ENCODE results near the gene MEGF10.

Gene MEGF10

DNA sequence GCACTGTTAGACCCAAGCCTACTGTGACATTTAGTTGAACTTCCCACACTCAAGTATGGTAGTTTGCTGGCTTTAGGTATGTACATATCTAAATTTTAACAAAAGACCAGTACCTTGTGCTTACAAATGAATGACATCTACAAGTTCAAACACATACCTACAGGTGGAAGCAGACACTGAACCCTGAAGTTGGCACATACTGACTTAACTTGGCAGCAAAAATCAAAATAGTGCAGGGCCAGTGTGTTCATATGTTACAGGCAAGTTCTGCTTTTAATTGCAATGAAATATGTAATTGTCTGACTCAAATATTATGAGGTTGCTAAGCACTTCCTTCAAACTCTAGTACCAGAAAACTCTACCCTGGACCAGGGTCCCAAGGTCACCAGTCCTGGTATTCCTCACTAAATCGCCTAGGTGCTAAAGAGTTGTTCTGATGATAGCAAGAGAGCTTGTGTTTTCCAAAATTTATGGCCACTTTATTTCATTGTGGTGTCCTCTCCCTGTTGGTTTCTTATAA is 77.4 kb downstream of the MEGF10 start:
- H4K20me1 ChIP-seq (ENCODE audit: insufficient read depth, low read length): no peaks in the 10 kb centered on the region

GRCh38 chr5:127369796-127370195 is 79.2 kb downstream of the MEGF10 start:
- H3K4me1 ChIP-seq (ENCODE audit: insufficient read depth, low read length, severe bottlenecking): no peaks in the 10 kb centered on the region
- no peaks in the 10 kb centered on the region for H3K79me2 ChIP-seq (ENCODE audit: insufficient read depth, low read length)
- H3K9me3 ChIP-seq (ENCODE audit: low read length): peaks cover 3% of the 10 kb centered on the region; the same call in 1 of the 2 replicates
- H3K4me3 ChIP-seq (ENCODE audit: low read depth, low read length, poor library complexity, severe bottlenecking): no peak overlapping the region
- no peaks in the 10 kb centered on the region for H3K27me3 ChIP-seq (ENCODE audit: insufficient read depth, low read length)
- no peak for TF ChIP-seq EZH2 (IDR thresholded peaks at IDR 0.05; ENCODE audit: borderline replicate concordance, low read length)
- TF ChIP-seq, protein P1, sequence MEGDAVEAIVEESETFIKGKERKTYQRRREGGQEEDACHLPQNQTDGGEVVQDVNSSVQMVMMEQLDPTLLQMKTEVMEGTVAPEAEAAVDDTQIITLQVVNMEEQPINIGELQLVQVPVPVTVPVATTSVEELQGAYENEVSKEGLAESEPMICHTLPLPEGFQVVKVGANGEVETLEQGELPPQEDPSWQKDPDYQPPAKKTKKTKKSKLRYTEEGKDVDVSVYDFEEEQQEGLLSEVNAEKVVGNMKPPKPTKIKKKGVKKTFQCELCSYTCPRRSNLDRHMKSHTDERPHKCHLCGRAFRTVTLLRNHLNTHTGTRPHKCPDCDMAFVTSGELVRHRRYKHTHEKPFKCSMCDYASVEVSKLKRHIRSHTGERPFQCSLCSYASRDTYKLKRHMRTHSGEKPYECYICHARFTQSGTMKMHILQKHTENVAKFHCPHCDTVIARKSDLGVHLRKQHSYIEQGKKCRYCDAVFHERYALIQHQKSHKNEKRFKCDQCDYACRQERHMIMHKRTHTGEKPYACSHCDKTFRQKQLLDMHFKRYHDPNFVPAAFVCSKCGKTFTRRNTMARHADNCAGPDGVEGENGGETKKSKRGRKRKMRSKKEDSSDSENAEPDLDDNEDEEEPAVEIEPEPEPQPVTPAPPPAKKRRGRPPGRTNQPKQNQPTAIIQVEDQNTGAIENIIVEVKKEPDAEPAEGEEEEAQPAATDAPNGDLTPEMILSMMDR (IDR thresholded peaks at IDR 0.05; ENCODE audit: low read length): no peak
- no peaks in the 10 kb centered on the region for H4K20me1 ChIP-seq (ENCODE audit: insufficient read depth, low read length)
- no peak overlapping the region for H3K9ac ChIP-seq (ENCODE audit: low read length)
- no peak overlapping the region for H3K27ac ChIP-seq (ENCODE audit: low read depth, low read length, poor library complexity, severe bottlenecking)
- no peak overlapping the region for H2AFZ ChIP-seq (ENCODE audit: low read length)
- H3K36me3 ChIP-seq (ENCODE audit: insufficient read depth, low read length): no peaks in the 10 kb centered on the region
- no peaks in the 10 kb centered on the region for H3F3A ChIP-seq (ENCODE audit: insufficient read depth, low read length)
- no peak overlapping the region for H3K4me2 ChIP-seq (ENCODE audit: low read length)
- no peaks in the 10 kb centered on the region for H3K9me2 ChIP-seq (ENCODE audit: low read depth, low read length)

More for the DNA sequence above, 77.4 kb downstream of the MEGF10 start:
- no peaks in the 10 kb centered on the region for H3K79me2 ChIP-seq (ENCODE audit: insufficient read depth, low read length)
- no peaks in the 10 kb centered on the region for H3F3A ChIP-seq (ENCODE audit: insufficient read depth, low read length)
- no peak overlapping the region for H3K9ac ChIP-seq (ENCODE audit: low read length)
- H3K4me2 ChIP-seq (ENCODE audit: low read length): no peak overlapping the region
- no peaks in the 10 kb centered on the region for H3K9me3 ChIP-seq (ENCODE audit: low read length)
- H3K4me3 ChIP-seq (ENCODE audit: low read depth, low read length, poor library complexity, severe bottlenecking): no peak overlapping the region
- H3K27me3 ChIP-seq (ENCODE audit: insufficient read depth, low read length): no peaks in the 10 kb centered on the region
- no peak overlapping the region for H3K27ac ChIP-seq (ENCODE audit: low read depth, low read length, poor library complexity, severe bottlenecking)
- H3K9me2 ChIP-seq (ENCODE audit: low read depth, low read length): no peaks in the 10 kb centered on the region
- no peaks in the 10 kb centered on the region for H3K36me3 ChIP-seq (ENCODE audit: insufficient read depth, low read length)
- H3K4me1 ChIP-seq (ENCODE audit: insufficient read depth, low read length, severe bottlenecking): no peaks in the 10 kb centered on the region
- TF ChIP-seq, protein P1 (IDR thresholded peaks at IDR 0.05; ENCODE audit: low read length): no peak
- TF ChIP-seq EZH2 (IDR thresholded peaks at IDR 0.05; ENCODE audit: borderline replicate concordance, low read length): no peak
- no peak overlapping the region for H2AFZ ChIP-seq (ENCODE audit: low read length)

DNA sequence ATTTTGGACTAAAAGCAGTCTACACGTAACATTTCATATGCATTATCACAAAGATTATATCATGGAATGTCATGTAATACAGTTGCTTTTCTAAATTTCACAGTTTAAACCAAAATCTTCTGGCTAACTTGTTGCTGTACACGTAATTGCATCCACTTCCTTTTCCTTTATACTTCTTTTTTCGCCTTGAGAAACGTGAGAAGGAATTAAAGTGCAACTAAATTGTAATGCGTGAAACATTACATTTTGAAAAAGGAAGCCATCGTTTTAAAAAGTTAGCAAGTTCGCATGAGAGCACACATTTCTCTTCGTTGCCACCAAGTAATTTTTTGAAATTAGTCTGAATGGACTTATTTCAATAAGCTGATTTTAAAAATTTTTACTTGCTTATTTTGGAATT is 80.0 kb downstream of the MEGF10 start:
- Histone ChIP-seq H3K79me2 (ENCODE audit: insufficient read depth, low read length) (no peaks in the 10 kb centered on the region), H3K9me3 (ENCODE audit: low read length) (peaks cover 3% of the 10 kb centered on the region; the same call in 1 of the 2 replicates), H3F3A (ENCODE audit: insufficient read depth, low read length) (no peaks in the 10 kb centered on the region), H3K9ac (ENCODE audit: low read length) (no peak overlapping the region), H3K4me2 (ENCODE audit: low read length) (no peak overlapping the region), H3K27me3 (ENCODE audit: insufficient read depth, low read length) (no peaks in the 10 kb centered on the region), H4K20me1 (ENCODE audit: insufficient read depth, low read length) (no peaks in the 10 kb centered on the region), H2AFZ (ENCODE audit: low read length) (no peak overlapping the region), H3K4me1 (ENCODE audit: insufficient read depth, low read length, severe bottlenecking) (no peaks in the 10 kb centered on the region), H3K36me3 (ENCODE audit: insufficient read depth, low read length) (no peaks in the 10 kb centered on the region), H3K27ac (ENCODE audit: low read depth, low read length, poor library complexity, severe bottlenecking) (no peak overlapping the region), H3K4me3 (ENCODE audit: low read depth, low read length, poor library complexity, severe bottlenecking) (no peak overlapping the region), H3K9me2 (ENCODE audit: low read depth, low read length) (no peaks in the 10 kb centered on the region)
- TF ChIP-seq, protein P1 (IDR thresholded peaks at IDR 0.05; ENCODE audit: low read length): no peak
- no peak for TF ChIP-seq EZH2 (IDR thresholded peaks at IDR 0.05; ENCODE audit: borderline replicate concordance, low read length)
